LNCaP clone FGC (cell line): ENCODE results near the gene CPEB2.

Experiments used
- DNase-seq: peaks from one replicate; pipeline ENCODE4 v3.0.0-alpha.2; 2011; ENCODE audit warnings: low read depth
- H3K4me3 ChIP-seq: 2 replicates; pipeline ENCODE4 v1.5.1; 2011; ENCODE audit warnings: mild to moderate bottlenecking, low read depth, low read length, control low read depth
- CTCF ChIP-seq: IDR thresholded peaks from 2 replicates; pipeline ENCODE4 v1.5.1; 2012; ENCODE audit warnings: mild to moderate bottlenecking; ENCODE audit not compliant: control insufficient read depth, insufficient read depth; ENCODE audit errors: extremely low read depth

Gene CPEB2

GRCh38 chr4:15007201-15007600 is 4.9 kb downstream of the CPEB2 start:
- TF ChIP-seq CTCF: no peak
- no peak for DNase-seq
- H3K4me3 ChIP-seq: no peak overlapping the region

GRCh38 chr4:15010038-15010585 is 7.8 kb downstream of the CPEB2 start:
- no peak for DNase-seq
- no peak for TF ChIP-seq CTCF
- H3K4me3 ChIP-seq: no peak overlapping the region

- no peak for DNase-seq
- TF ChIP-seq CTCF: no peak
- H3K4me3 ChIP-seq: no peak overlapping the region
Measured at GRCh38 chr4:15011166-15011565, 8.9 kb downstream of the CPEB2 start.

GRCh38 chr4:15012017-15012788 is 9.9 kb downstream of the CPEB2 start:
- TF ChIP-seq CTCF: no peak
- no peak for DNase-seq
- no peak overlapping the region for H3K4me3 ChIP-seq

GRCh38 chr4:15013585-15013984 is 11.3 kb downstream of the CPEB2 start:
- H3K4me3 ChIP-seq: no peak overlapping the region
- DNase-seq: no peak
- no peak for TF ChIP-seq CTCF

- TF ChIP-seq CTCF: no peak
Measured at GRCh38 chr4:15015170-15015569, 12.9 kb downstream of the CPEB2 start.

GRCh38 chr4:15018361-15018760 is 16.1 kb downstream of the CPEB2 start:
- DNase-seq: no peak
- H3K4me3 ChIP-seq: no peak overlapping the region
- no peak for TF ChIP-seq CTCF

More at GRCh38 chr4:15015170-15015569, 12.9 kb downstream of the CPEB2 start:
- DNase-seq: no peak
- H3K4me3 ChIP-seq: no peak overlapping the region
